ENCODE measurements around the gene HPS4.

DNA sequence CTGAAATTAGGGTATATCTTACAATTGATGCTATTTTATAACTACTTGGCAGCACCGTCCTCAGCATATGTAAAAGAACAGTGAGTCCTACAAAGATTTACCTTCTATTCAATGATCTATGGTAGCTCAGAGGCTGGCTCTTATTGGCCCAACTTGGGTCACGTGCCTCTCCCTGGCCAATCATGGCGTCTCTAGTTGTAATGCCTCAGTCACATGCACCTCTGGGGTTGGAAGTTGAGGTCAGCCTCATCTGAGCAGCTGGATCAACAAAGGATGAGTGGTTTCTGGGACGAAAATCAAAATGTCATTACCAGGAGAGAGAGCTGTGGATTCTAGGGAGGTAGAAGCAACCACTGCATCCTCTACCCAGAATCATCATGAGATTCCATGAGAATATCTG lies 77.5 kb downstream of the HPS4 start:
- TF ChIP-seq EZH2phosphoT487 (IDR thresholded peaks at IDR 0.05; ENCODE audit: insufficient read depth, low read depth), result no peak
- TF ChIP-seq EZH2 (IDR thresholded peaks at IDR 0.05; ENCODE audit: insufficient read depth, poor library complexity, severe bottlenecking), result no peak
